Endothelial cell of umbilical vein (primary cell): ENCODE data around the gene CARD18.

Source experiments
- CTCF ChIP-seq, 2 donors: IDR thresholded peaks; 1 replicate in 1 of 2; 2 replicates in 1 of 2; pipeline ENCODE4 v1.5.1; 2011; ENCODE audit warnings: low read length in 2 of 2, mild to moderate bottlenecking in 2 of 2, moderate library complexity in 2 of 2, control low read depth in 1 of 2, inconsistent platforms in 1 of 2, low read depth in 1 of 2; ENCODE audit not compliant: insufficient read depth in 1 of 2; ENCODE audit errors: extremely low read depth in 1 of 2
- EZH2 ChIP-seq: IDR thresholded peaks from 2 replicates; pipeline ENCODE4 v1.6.1; 2012; ENCODE audit warnings: borderline replicate concordance, low read depth, mild to moderate bottlenecking, moderate library complexity, low read length, inconsistent platforms; ENCODE audit not compliant: severe bottlenecking
- MAX ChIP-seq: IDR thresholded peaks from 2 replicates; pipeline ENCODE4 v1.6.1; 2011; ENCODE audit not compliant: insufficient read depth, insufficient read length
- POLR2A ChIP-seq: IDR thresholded peaks from 2 replicates; pipeline ENCODE4 v1.6.1; 2012; ENCODE audit warnings: low read depth, mild to moderate bottlenecking, control low read depth, low read length
- POLR2AphosphoS5 ChIP-seq: IDR thresholded peaks from 2 replicates; pipeline ENCODE4 v1.6.1; 2012; ENCODE audit warnings: low read depth, mild to moderate bottlenecking, control low read depth, low read length, moderate library complexity; ENCODE audit not compliant: insufficient read depth

GRCh38 chr11:105100206-105100605 lies 39.4 kb downstream of the CARD18 start:
- TF ChIP-seq CTCF (IDR thresholded peaks at IDR 0.05; ENCODE audit: extremely low read depth in 1 of 2, insufficient read depth in 1 of 2, low read depth in 1 of 2, low read length in 2 of 2) = no peak
- no peak for TF ChIP-seq POLR2AphosphoS5
- no peak for TF ChIP-seq MAX
- no peak for TF ChIP-seq EZH2
- no peak for TF ChIP-seq POLR2A
